Uterus (tissue), 4 donors: ENCODE measurements around the gene PTHLH. TPM values are rescaled to one million over a fixed set of nuclear protein-coding genes. Genes with fewer than 3 reads are reported as not detected.

Experiments
- DNase-seq, 2 donors: peaks; one replicate each; pipeline ENCODE4 v3.0.0-alpha.2; 2019 to 2020
- H3K27ac ChIP-seq, 2 donors: fragments of 200-600 bp; sonication (generic); 1 replicate in 1 of 2; 2 replicates in 1 of 2; pipeline ENCODE4 v1.5.1; 2016 to 2018
- H3K27me3 ChIP-seq, 2 donors: fragments of 200-600 bp; sonication (generic); one replicate each; pipeline ENCODE4 v1.5.1; 2018 to 2019; ENCODE audit warnings: control low read depth in 1 of 2
- H3K36me3 ChIP-seq, 2 donors: fragments of 200-600 bp; sonication (generic); one replicate each; pipeline ENCODE4 v1.5.1; 2019; ENCODE audit warnings: control low read depth in 1 of 2
- H3K4me1 ChIP-seq, 2 donors: fragments of 200-600 bp; sonication (generic); one replicate each; pipeline ENCODE4 v1.5.1; 2018 to 2019; ENCODE audit warnings: control low read depth in 1 of 2
- H3K4me3 ChIP-seq, 2 donors: fragments of 200-600 bp; sonication (generic); 1 replicate in 1 of 2; 2 replicates in 1 of 2; pipeline ENCODE4 v1.5.1; 2018 to 2019; ENCODE audit warnings: mild to moderate bottlenecking in 1 of 2
- H3K9me3 ChIP-seq, 2 donors: fragments of 200-600 bp; sonication (generic); one replicate each; pipeline ENCODE4 v1.5.1; 2019; ENCODE audit warnings: control low read depth in 1 of 2
- CTCF ChIP-seq, 4 experiments: fragments of 200-600 bp in 2 of 4; fragments of 450-650 bp in 2 of 4; sonication (generic) in 2 of 4; IDR thresholded peaks; one replicate each; pipeline ENCODE4 v1.5.1; 2016 to 2019; ENCODE audit warnings: antibody characterized with exemption in 4 of 4, mild to moderate bottlenecking in 2 of 4, moderate library complexity in 1 of 4
- POLR2A ChIP-seq, 2 donors: fragments of 450-650 bp; IDR thresholded peaks; one replicate each; pipeline ENCODE4 v1.6.1; 2016; ENCODE audit warnings: antibody characterized with exemption in 2 of 2, mild to moderate bottlenecking in 1 of 2, moderate library complexity in 1 of 2
- intact Hi-C: fragments of 100-400 bp; cut with DNase I; formaldehyde crosslinking; loops from one replicate; pipeline ENCODE4 v1.15.1; 2023; ENCODE audit warnings: low total_unique reads
- total RNA-seq, 4 donors: library from RNA; depleted of rRNA in 3 of 4; stranded (reverse); fragments of >200 nt in 3 of 4; gene quantifications; one replicate each; pipeline versions ENCODE4 v1.1.0 to v1.2.4, GENCODE V29; 2014 to 2023
- donor health status: DM: yes; HTN: yes; CAD: no.

Gene PTHLH
- total RNA-seq, 4 donors from 2014 or later, result 1.5 to 2.4 TPM; not detected in 2

DNA sequence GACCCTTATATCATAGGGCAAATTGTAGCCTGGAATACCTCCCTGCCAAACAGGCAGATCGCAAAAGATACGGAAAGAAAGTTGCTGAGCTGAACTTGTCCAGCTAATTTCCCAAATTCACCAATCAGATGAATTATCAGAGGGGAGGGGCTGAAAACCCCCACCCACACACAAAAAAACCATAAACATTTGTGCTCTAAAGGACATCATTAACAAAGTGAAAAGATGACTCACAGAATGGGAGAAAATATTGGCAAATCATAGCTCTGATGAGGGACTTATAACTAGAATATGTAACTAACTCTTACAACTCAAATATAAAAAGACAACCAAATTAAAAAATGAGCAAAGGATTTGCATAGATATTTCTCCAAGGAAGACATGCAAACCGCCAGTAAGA is 36.3 kb downstream of the PTHLH start:
- DNase-seq, result no peak

DNA sequence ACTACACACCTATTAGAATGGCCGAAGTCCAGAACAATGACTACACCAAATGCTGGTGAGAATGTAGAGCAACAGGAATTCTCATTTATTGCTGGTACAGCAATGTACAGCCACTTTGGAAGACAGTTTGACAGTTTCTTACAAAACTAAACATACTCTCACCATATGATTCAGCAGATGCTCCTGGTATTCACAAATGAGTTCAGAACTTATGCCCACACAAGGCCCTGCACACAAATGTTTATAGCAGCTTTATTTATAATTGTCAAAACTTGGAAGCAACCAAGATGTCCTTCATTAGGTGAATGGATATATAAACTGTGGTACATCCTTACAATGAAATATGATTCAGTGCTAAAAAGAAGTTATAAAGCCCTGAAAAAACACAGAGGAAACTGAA is 38.3 kb downstream of the PTHLH start:
- Histone ChIP-seq H3K27ac (no peak overlapping the region), H3K4me3 (no peak overlapping the region), H3K27me3 (no peaks in the 10 kb centered on the region), H3K9me3 (no peaks in the 10 kb centered on the region), H3K4me1 (no peaks in the 10 kb centered on the region), H3K36me3 (no peaks in the 10 kb centered on the region)
- no peak for DNase-seq
- TF ChIP-seq POLR2A (IDR thresholded peaks at IDR 0.05) (no peak), CTCF (IDR thresholded peaks at IDR 0.05) (no peak)
- intact Hi-C loops, result no loop called here

More for the DNA sequence above, 36.3 kb downstream of the PTHLH start:
- Histone ChIP-seq H3K9me3 (no peaks in the 10 kb centered on the region), H3K27me3 (no peaks in the 10 kb centered on the region), H3K4me3 (no peak overlapping the region), H3K4me1 (no peaks in the 10 kb centered on the region), H3K27ac (no peak overlapping the region), H3K36me3 (no peaks in the 10 kb centered on the region)
- intact Hi-C loops, result no loop called here
- TF ChIP-seq POLR2A (IDR thresholded peaks at IDR 0.05), result no peak
- TF ChIP-seq CTCF (IDR thresholded peaks at IDR 0.05), result no peak

DNA sequence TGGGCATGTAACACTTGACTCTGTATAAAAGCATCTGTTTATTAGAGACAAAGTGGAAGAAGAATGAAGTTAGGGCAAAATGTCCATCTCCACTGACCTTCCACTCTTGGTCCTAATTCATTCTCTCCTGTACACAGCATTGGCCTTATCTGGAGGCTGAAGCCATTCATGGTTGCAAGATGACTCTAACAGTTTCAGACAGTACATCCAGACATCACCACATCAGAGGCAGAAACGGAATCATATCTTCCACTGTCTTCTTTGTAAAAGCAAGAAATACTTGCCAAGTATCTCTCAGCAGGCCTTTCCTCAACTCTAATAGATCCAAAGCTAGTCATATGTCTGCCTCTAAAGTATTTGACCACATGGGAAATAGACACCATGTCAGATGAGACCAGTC is 41.1 kb downstream of the PTHLH start:
- Histone ChIP-seq H3K27ac (no peak overlapping the region), H3K27me3 (no peaks in the 10 kb centered on the region), H3K4me3 (no peak overlapping the region), H3K4me1 (no peaks in the 10 kb centered on the region), H3K9me3 (no peaks in the 10 kb centered on the region), H3K36me3 (no peaks in the 10 kb centered on the region)
- no peak for TF ChIP-seq CTCF (IDR thresholded peaks at IDR 0.05)
- TF ChIP-seq POLR2A (IDR thresholded peaks at IDR 0.05), result no peak
- intact Hi-C loops, result no loop called here
- no peak for DNase-seq

- H3K27ac ChIP-seq, result no peak overlapping the region
- H3K36me3 ChIP-seq, result no peaks in the 10 kb centered on the region
- intact Hi-C loops, result no loop called here
- DNase-seq, result no peak
- TF ChIP-seq CTCF (IDR thresholded peaks at IDR 0.05), result no peak
- TF ChIP-seq POLR2A (IDR thresholded peaks at IDR 0.05), result no peak
- no peaks in the 10 kb centered on the region for H3K9me3 ChIP-seq
- no peak overlapping the region for H3K4me3 ChIP-seq
- H3K27me3 ChIP-seq, result no peaks in the 10 kb centered on the region
- no peaks in the 10 kb centered on the region for H3K4me1 ChIP-seq
Observed at GRCh38 chr12:27927347-27927746, 45.2 kb downstream of the PTHLH start.

DNA sequence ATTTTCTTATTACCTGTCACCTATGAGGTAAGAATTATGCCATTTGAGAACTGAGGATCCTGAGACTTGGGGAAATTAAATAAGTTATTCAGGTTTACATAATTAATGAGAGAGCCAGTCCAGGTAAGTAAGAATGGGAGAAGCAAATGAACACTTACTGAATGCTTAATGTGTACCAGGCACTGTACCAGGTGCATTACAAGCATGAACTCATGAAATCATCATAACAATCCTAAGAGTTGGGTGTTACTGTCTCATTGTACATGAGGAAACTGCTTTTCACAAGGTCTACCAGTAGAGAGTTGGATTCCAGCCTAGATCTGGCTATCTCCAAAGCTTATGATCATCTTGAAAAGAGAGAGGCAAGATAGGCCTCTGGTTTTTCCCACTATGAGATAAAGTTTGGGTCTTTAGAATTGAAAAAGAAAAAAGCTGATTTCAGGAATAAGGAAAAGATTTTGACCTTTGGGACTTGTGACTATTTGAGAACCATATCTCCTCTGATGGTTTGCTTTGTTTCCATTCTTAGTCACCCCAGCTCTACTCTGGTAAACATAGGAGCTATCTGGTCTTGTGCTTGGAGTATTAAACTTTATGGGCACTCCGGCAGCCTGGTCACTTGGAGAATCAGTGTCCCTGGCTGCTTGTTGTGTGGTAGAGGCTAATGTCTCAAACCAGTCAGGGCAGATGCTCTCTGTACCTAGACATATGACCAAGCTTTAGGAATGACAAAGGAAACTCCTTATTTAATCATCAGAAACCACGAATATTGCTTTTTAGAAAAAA is 48.0 kb downstream of the PTHLH start:
- H3K9me3 ChIP-seq, result no peaks in the 10 kb centered on the region
- H3K27me3 ChIP-seq, result no peaks in the 10 kb centered on the region
- H3K36me3 ChIP-seq, result no peaks in the 10 kb centered on the region
- DNase-seq, result no peak
- no peaks in the 10 kb centered on the region for H3K4me1 ChIP-seq
- intact Hi-C loops, result no loop called here
- TF ChIP-seq POLR2A (IDR thresholded peaks at IDR 0.05) (no peak), CTCF (IDR thresholded peaks at IDR 0.05) (no peak)
- no peak overlapping the region for H3K4me3 ChIP-seq
- no peak overlapping the region for H3K27ac ChIP-seq
